VCaP (cell line): Measurements from ENCODE around the gene LRRC2.

ENCODE experiments used
- H3K27ac ChIP-seq: fragments of 450-650 bp; 2 replicates; pipeline ENCODE4 v1.5.1; 2017
- CTCF ChIP-seq: fragments of 450-650 bp; conservative IDR thresholded peaks from 2 replicates; pipeline ENCODE4 v1.5.1; 2017; ENCODE audit warnings: mild to moderate bottlenecking, moderate library complexity

LRRC2 gene

GRCh38 chr3:46566040-46566641 lies at the start of gene LRRC2:
LRRC2 (minus strand) TSS chr3:46566302; CDS start chr3:46551591, 14,711 bp downstream.
- no peak for TF ChIP-seq CTCF
- peak within 1 kb of the TSS; percentile 72 for H3K27ac ChIP-seq

- TF ChIP-seq CTCF = no peak
- no peak overlapping the region for H3K27ac ChIP-seq
These were observed 49.1 kb upstream of the LRRC2 start for GRCh38 chr3:46615050-46615775.

GRCh38 chr3:46614431-46614830 lies 48.3 kb upstream of the LRRC2 start:
- no peak for TF ChIP-seq CTCF

GRCh38 chr3:46613313-46614005 lies 47.4 kb upstream of the LRRC2 start:
- no peak for TF ChIP-seq CTCF
- no peak overlapping the region for H3K27ac ChIP-seq

More at GRCh38 chr3:46614431-46614830, 48.3 kb upstream of the LRRC2 start:
- H3K27ac ChIP-seq = no peak overlapping the region

GRCh38 chr3:46612324-46612723 lies 46.2 kb upstream of the LRRC2 start, which contains the start of gene FAM240A:
FAM240A (plus strand) TSS chr3:46612525; CDS start chr3:46612684, 159 bp downstream.
- no peak for TF ChIP-seq CTCF
- H3K27ac ChIP-seq = no peak within 1 kb of the TSS

- TF ChIP-seq CTCF = no peak
- no peak overlapping the region for H3K27ac ChIP-seq
These were observed 44.0 kb upstream of the LRRC2 start for GRCh38 chr3:46609944-46610722.
